ENCODE measurements around the gene ZSWIM3.

DNA sequence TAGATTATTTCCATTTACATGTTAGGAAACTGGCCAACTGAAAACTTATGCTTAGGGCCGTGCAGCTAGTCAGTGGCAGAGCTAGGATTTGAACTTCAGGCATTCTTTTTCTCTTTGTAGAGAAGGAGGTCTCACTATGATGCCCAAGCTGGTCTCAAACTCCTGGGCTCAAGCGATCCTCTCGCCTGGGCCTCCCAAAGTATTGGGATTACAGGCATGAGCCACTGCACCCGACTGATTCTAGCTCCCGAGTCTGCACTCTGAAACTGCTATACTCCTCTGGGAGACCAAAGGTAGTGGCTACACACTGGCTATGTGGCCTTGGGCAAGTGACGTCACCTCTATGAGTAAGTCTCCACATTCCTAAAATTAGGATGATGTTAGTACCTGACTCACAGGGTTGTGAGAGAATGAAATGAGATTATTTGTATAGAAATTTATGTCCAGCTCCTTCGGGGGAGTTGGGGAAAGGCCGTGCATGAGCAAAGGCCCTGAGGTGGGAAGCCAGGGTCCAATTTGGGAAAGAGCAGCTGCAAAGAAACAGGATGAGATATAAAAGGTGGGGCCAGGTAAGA is 48.2 kb downstream of the ZSWIM3 start:
- no peak for TF ChIP-seq CTCF (IDR thresholded peaks at IDR 0.05)
- no peak for TF ChIP-seq POLR2AphosphoS5 (IDR thresholded peaks at IDR 0.05)
- TF ChIP-seq POLR2A (IDR thresholded peaks at IDR 0.05; ENCODE audit: low read depth), result no peak
- no peak for TF ChIP-seq EP300 (IDR thresholded peaks at IDR 0.05)

Data from esophagus muscularis mucosa (tissue), 4 donors.